Anterior cingulate cortex (tissue), 58 donors: Measurements from ENCODE around the gene SNURF.
A peak's percentile ranks its signal among the peaks of the same experiment; 100 is the strongest.
"Not testable (repeated sequence)": the region's sequence is repeated elsewhere in the genome, so short reads cannot be mapped to it uniquely, and the experiment has no call there.

ENCODE experiments used
- DNase-seq, 58 donors: peaks; one replicate each; lab custom pipeline; 2025; lab: John Stamatoyannopoulos, UW

The SNURF gene, protein sequence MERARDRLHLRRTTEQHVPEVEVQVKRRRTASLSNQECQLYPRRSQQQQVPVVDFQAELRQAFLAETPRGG

DNA sequence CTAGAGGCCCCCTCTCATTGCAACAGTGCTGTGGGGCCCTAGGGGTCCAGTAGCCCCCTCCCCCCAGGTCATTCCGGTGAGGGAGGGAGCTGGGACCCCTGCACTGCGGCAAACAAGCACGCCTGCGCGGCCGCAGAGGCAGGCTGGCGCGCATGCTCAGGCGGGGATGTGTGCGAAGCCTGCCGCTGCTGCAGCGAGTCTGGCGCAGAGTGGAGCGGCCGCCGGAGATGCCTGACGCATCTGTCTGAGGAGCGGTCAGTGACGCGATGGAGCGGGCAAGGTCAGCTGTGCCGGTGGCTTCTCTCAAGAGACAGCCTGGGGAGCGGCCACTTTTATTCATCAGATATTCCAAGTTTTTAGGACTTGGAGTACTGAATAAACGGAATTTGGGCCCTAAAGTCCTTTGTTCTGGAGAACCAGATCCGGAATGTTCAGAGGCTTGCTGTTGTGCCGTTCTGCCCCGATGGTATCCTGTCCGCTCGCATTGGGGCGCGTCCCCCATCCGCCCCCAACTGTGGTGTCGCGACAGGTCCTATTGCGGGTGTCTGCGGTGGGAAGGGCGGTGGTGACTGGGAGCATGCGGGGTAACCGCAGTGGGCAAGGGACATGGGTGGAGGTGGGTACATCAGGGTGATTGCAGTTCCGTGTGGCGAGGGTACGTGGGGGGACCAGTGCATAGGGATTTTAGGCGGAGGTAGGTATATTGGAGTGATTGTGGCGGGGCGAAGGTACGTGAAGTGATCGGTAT, at the start of gene SNURF, which contains the start of gene SNRPN:
SNURF (plus strand) TSS at position 205 of the 748 bp plus-strand sequence; CDS start at position 267, 62 bp downstream.
SNRPN (plus strand) TSS at position 205 of the 748 bp plus-strand sequence. CDS start 19,467 bp downstream, outside the sequence.
- DNase-seq, result peak in 56 of 58 donors; percentile 5 to 82 (median 50)

DNA sequence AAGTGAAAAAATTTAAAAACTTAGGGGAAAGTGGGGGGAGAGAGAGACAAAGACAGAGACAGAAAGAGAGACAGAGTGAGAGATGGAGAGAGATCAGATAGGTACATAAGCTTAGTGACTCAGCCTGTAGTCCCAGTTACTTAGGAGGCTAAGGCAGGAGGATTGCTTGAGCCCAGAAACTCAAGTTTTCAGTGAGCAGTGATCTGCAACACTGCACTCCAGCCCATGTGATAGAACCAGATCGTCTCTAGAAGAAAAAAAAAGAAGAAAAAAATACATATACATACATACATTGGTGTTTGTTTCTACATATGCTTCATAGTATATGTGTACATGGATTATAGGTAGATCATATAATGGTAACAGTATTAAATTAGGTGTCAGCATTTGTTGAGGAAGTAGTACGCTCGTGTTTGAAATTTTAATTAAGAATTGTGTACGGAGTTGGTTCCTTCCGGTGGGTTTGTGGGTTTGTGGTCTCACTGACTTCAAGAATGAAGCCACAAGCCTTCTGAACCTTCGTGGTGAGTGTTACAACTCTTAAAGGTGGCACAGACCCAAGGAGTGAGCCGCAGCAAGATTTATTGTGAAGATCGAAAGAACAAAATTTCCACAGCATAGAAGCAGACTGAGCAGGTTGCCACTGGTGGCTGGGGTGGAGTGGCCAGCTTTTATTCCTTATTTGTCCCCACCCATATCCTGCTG, 38.3 kb upstream of the SNURF start:
- DNase-seq, result no peak

DNA sequence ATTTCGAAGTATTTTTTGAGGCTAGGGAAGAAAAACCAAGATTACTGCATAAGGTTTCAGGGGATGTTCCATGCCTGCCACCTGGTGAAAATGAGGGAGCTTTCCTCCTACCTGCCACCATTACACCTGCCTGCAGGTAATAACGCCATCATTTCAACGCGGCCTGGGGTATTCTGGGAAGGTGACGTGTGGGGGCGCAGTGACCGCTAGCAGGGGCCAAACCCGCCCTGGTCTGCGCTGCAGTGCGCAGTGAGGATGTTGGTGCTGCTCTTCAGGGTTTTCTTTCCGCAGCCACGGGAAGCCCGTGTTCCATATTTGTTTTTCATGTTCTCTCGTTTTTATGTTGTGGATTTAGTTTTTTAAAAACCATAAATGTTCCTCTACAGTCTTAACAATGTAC, 37.4 kb upstream of the SNURF start:
- DNase-seq, result no peak

DNA sequence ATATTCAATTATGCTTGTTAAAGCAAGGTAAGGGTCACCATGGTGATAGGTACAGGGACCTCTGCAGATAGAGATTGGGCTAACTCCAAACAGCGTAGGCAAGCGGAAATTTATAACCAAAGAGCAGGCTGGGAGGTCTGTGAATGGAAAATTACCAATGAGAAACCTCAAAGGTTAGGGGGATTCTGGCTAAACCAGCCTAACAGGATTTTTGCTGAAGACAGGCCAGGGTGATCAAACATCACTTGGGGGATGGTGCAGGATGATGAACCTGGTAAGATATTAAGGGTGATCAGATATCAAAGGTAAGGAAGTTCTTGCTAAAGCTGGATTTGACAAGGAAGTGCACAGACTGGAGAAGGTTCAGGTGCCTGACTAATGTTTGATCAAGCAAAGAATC, 35.3 kb upstream of the SNURF start:
- DNase-seq, result no peak

DNA sequence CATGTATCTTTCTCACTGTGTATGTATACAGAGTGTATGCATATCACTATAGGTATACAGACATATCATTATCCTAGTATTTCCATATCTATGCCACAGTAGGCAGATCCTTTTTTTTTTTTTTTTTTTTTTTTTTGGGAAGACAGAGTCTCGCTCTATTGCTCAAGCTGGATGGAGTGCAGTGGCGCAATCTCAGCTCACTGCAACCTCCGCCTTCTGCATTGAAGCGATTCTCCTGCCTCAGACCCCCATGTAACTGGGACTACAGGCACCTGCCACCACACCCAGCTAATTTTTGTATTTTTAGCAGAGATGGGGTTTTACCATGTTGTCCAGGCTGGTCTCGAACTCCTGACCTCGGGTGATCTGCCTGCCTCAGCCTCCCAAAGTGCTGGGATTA, 32.0 kb upstream of the SNURF start:
- DNase-seq, result not testable (repeated sequence)

DNA sequence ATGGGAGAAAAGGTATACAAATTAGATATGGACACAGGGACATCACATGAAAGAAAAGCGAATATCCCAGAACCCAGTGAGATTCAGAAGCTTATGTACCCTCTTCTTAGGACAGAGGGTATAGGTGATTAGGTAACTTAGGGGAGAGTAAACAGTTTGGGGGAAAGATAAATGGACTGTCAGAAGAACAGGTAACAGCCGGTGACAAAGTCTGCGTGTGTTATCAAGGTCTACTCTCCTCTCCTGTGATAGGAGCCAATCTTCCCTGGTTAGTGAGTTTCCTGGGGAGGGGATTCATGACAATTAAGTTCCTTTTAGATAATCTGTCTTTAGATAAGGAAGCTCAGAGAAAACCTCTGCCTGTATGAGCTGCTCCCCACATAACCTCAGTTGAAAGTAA, 30.6 kb upstream of the SNURF start:
- no peak for DNase-seq

DNA sequence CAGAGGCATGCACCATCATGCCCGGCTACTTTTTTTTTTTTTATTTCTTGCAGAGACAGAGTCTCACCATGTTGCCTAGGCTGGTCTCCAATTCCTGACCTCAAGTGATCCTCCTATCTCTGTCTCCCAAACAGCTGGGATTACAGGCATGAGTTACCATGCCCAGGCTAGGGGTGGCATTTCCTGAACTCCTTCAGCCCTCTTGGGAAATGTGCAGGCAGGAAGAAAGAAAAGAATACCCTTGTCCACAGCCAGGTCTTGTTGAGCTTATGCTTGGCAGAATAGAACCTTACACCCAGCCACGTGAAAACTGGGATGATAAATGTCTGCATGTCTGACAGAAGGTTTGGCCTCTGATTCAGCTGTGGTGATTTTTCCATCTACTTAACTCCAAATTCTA, 30.2 kb upstream of the SNURF start:
- DNase-seq, result no peak

DNA sequence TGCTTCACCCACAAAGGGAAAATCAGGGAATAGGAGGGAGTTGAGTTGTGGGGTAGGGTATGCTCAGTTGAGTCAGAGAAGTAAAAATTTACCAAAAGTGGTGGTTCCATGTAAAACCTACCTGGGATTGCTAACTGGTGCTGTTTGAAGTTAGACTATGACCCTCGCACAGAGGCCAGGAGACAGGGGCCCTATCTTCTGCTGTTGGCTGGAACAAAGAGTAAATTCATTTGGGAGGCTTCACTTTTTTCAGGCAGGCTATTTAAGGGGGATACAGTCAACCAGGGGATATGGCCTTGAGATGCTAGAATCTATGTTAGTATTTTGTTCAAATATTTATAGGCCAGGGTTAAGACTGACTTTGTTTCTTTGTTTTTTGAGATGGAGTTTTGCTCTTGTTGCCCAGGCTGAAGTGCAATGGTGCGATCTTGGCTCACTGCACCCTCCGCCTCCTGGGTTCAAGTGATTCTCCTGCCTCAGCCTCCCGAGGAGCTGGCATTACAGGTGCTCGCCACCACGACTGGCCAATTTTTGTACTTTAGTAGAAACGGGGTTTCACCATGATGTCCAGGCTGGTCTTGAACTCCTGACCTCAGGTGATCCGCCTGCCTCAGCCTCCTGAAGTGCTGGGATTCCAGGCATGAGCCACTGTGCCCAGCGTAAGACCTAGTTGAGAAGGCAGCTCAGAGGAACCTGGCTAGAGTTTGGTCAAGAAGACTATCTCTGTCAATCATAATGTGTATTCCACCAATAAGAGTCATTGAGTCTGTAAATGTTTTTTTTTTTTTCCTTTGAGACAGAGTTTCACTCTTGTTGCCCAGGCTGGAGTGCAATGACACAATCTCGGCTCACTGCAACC, 22.7 kb upstream of the SNURF start:
- not testable (repeated sequence) for DNase-seq

DNA sequence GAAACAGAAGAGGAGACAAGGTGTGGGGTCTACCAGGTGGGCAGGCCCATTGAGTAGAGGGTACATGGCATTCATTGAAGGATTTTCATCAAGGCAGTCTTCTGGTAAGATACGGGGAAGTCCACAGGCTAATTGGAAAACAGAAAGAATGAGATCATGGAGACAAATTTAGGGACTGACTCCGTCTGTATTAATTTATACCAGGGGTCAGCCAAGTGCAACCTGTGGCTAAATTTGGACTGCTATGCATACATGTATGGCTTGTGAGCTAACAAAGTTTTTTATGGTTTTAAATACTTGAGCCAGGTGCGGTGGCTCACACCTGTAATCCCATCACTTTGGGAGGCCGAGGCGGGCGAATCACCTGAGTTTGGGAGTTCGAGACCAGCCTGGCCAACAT, 21.1 kb upstream of the SNURF start:
- no peak for DNase-seq

DNA sequence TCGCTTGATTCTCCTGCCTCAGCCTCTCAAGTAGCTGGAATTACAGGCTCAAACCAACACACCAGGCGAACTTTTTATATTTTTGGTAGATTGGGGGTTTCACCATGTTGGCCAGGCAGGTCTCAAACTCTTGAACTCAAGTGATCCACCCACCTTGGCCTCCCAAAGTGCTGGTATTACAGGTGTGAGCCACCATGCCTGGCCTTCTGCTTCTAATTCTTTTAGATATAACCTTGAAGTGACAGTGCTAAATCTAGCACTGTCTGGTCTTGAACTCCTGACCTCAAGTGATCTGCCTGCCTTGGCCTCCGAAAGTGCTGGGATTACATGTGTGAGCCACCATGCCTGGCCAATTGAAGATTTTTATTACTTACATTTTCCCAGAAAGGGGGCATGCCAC, 16.6 kb upstream of the SNURF start:
- DNase-seq, result not testable (repeated sequence)

DNA sequence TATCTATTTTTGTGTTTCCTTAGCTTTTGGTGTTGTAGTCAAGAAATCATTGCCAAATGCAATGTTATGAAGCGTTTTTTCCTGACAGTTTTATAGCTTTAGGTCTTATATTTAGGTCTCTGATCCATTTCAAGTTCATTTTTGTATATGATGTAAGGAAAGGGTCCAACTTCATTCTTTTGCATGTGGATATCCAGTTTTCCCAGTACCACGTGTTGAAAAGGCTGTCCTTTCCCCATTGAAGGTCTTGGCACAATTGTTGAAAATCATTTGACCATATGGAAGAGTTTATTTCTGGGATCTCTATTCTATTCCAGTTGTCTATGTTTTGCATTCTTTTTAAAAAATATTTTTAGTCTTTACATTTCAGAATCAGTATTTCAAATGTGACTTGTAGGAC, 14.6 kb upstream of the SNURF start:
- no peak for DNase-seq

DNA sequence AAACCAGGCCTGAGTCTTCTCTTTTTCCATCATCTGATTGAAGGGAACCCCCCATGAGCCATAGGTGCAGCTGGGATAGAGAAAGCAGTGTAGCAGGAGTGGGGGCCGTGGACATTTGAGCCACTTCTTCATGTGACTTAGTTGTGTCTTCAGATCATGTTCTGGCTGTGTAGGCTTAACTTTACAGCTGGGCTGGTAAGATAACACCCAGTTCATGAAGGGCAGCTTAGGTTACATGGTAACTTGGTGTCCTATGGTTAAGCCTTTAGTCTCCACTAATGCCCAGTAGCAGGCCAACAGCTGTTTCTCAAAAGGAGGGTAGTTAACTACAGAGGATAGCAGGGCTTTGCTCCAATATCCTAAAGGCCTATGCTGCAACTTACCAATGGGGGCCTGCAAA, 11.4 kb upstream of the SNURF start:
- DNase-seq, result no peak

DNA sequence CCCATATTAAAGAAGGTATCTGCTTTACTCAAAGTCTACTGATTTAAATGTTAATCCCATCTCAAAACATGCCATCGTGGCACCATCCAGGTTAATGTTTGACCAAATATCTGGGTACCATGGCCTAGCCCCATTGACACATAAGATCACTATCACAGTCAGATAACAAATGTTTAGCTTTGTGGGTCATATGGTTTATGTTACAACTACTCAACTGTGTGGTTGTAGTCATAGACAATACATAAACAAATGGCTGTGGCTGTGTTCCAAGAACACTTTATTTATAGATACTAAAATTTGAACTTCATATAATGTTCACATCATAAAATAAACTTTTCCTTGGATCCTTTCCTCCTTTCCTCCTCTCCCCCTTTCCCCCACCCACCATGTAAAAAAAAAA, 9.8 kb upstream of the SNURF start:
- DNase-seq, result no peak

DNA sequence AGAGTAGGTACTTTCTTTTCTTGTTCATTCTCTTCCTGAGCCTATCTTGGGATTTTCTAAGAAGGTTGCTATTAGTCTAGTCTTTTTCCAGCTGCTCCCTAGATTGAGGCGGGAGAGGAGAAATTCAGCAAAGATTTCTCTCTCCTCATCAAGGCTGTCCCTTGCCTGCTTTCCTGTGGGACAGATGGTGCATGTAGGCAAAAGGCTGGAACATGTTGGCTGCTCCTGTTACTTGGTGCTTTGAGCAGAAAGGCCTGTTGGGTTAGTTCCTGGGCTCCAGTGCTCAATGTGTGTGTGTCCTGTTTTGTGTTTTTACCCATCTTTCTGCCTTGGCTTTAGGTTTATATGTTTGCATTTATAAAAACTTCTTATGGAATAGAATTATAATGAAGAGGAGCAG, 9.1 kb upstream of the SNURF start:
- peak in 12 of 58 donors; percentile 0 to 43 (median 10) for DNase-seq

DNA sequence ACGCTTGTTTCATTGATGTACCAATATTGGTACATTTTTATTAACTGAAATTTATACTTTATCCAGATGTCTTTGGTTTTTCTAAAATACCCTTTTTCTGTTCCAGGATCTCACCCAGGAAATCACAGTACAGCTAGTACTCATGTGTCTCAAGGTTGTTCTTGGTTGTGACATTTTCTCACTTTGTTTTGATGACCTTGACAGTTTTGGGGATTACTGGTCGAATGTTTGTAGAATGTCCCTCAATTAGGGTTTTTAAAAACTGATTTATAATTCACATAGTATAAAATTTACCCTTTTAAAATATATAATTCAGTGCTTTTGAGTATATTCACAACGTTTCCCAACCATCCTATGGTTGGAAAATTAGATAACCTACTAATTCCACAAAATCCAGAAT, 6.3 kb upstream of the SNURF start:
- DNase-seq, result no peak

DNA sequence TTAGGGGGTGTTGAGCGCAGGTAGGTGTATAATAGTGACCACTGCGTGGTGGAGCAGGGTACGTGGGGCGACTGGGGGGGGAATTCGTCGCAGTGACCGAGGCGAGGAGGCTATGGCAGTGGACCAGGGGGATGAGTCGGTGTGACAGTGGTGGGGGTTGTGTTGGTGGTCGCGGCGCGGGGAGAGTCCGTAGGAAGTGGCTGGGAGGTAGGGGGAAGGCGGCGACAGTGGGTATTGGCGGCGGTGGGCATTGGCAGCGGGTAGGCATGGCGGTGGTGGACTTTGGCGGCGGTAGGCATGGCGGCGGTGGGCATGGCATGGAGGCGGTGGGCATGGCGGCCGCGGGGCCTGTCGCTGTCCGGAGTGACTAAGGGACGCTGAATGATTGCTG, 739 bp downstream of the SNURF start:
- peak in 5 of 58 donors; percentile 3 to 29 (median 7) for DNase-seq

DNA sequence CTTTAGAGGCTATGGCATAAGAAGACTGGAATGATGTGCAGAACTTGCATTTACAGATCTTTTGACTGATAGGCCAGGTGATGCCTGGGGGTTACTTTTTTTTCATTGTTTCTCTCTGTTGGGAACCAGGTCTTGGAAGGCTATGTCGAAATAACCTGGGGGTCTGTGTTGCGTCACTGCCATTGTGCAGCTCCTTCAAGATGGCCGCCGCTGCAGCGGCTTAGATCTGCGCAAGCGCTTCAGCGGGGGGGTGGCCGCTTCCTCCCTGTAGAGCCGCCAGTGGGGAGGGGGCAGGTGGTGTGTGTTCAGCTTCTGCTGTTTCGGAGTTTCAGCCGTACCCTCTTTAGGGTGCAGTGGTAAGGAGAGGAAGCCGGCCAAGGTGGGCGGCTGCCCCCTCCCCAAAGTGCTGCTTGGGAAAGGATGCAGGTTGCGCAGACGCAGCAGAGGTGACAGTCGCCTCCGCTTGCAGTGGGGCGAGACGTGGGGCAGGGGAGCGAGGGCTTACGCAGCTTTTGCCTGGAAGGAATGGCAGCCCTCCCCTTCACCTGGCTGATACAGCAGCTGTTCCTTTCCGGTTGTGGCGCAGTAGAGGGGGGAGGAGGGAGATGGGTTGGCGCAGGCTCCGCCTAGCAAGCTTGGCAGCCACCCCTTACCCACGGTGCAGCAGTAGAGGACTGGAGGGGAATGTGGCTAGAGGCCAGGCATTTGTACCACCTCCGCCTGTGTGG, 1.5 kb downstream of the SNURF start:
- DNase-seq, result peak in 57 of 58 donors; percentile 16 to 81 (median 62)

DNA sequence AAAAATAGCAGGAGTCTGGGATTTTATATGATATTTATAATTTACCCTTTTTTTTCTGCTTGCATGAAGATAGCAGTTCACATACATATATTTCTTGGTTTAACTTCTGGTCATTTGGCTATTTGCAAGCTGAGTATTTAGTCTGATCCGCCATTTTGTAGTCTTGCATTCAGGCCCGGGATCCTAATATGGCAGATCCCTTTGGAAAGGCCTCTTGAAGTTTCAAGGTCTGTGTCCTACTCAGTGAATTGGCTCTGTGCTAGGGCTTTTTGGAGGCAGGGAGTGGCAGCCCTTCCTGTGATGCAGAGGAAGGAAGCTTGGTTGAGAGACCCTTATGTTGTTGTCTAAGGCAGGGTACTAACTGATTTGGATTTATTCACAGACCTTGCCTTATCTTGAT, 2.9 kb downstream of the SNURF start:
- DNase-seq, result peak in 1 of 58 donors; percentile 9

DNA sequence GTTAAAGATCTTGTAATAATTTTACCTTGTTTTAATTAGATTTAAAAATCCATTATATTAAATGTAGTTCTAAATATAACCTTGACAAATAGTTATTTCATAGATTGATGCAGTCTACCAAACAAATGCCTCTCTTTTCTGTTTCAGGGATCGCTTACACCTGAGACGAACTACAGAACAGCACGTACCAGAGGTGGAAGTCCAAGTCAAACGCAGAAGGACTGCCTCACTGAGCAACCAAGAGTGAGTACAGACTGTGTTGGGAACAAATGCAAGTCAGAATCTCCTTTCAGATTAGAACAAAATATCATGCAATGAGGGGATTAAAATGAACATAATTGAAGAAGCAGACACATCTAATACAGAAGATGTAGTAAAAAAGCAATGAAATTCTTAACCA, 7.2 kb downstream of the SNURF start:
- DNase-seq, result no peak

DNA sequence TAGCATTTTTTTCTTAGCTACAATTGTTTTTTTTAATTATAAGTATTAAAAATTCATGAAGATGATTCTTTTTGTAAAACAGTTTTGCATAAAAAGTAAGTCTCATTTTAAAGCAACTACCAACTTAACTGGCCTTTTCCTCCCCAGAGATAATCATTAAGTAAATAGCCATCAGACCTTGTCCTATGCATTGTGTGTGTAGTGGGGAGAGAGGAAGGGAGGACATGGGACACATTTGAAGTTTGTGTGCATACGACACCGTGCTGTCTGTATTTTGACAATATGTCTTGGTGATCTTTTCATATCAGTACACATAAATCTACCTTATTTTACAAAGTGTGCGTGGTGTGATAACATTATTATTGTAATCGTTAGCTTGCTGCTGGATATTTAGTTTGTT, 8.1 kb downstream of the SNURF start:
- DNase-seq, result no peak
